GM21526 (cell line): Measurements from ENCODE around the gene RASSF1.

Experiments
- ATAC-seq: cut with Tn5 transposase; IDR thresholded peaks from one replicate; pipeline ENCODE4 v1.9.1; 2021; ENCODE audit warnings: moderate library complexity; ENCODE audit not compliant: unreplicated experiment, low FRiP score

The RASSF1 gene

GRCh38 chr3:50345586-50346234 lies 5.1 kb upstream of the RASSF1 start, which contains the start of gene ZMYND10:
TSS of gene ZMYND10 (minus strand) at chr3:50345732. CDS start at chr3:50345579, 153 bp downstream.
- no peak for ATAC-seq

GRCh38 chr3:50345008-50345407 lies 4.4 kb upstream of the RASSF1 start:
- ATAC-seq = no peak

GRCh38 chr3:50342813-50343633 lies 2.4 kb upstream of the RASSF1 start:
- ATAC-seq = no peak

GRCh38 chr3:50341996-50342650 lies 1.5 kb upstream of the RASSF1 start:
- no peak for ATAC-seq

GRCh38 chr3:50341537-50341936 lies 901 bp upstream of the RASSF1 start:
- no peak for ATAC-seq

- no peak for ATAC-seq
These were observed 539 bp downstream of the RASSF1 start for GRCh38 chr3:50340147-50340447.

- no peak for ATAC-seq
These were observed 1.0 kb downstream of the RASSF1 start for GRCh38 chr3:50339485-50340146.

- ATAC-seq = no peak
These were observed 1.7 kb downstream of the RASSF1 start for GRCh38 chr3:50338965-50339364.

- ATAC-seq = peak; percentile 59
These were observed 3.3 kb downstream of the RASSF1 start for GRCh38 chr3:50337175-50337861.

GRCh38 chr3:50336452-50337174 lies 4.0 kb downstream of the RASSF1 start:
- ATAC-seq = peak; percentile 9

GRCh38 chr3:50334339-50335075 lies 6.1 kb downstream of the RASSF1 start:
- no peak for ATAC-seq

- no peak for ATAC-seq
These were observed 6.8 kb downstream of the RASSF1 start for GRCh38 chr3:50333744-50334328.

GRCh38 chr3:50331364-50331907 lies 9.2 kb downstream of the RASSF1 start:
- ATAC-seq = no peak

- ATAC-seq = no peak
These were observed 10.3 kb downstream of the RASSF1 start for GRCh38 chr3:50330330-50330729.

- peak; percentile 62 for ATAC-seq
These were observed 12.5 kb downstream of the RASSF1 start, which contains the start of gene TUSC2 for GRCh38 chr3:50327943-50328691. TSS of gene TUSC2 (minus strand) at chr3:50328223. CDS start at chr3:50328099, 124 bp downstream.

GRCh38 chr3:50327129-50327528 lies 13.5 kb downstream of the RASSF1 start:
- ATAC-seq = no peak

- no peak for ATAC-seq
These were observed 14.5 kb downstream of the RASSF1 start for GRCh38 chr3:50326182-50326541.
